Loucy (cell line): ENCODE results near the gene SCN7A.

Source experiments
- H2AFZ ChIP-seq: fragments of 200-600 bp; sonication (generic); 2 replicates; pipeline ENCODE4 v1.6.0; 2016; ENCODE audit warnings: antibody characterized with exemption, mild to moderate bottlenecking, low read length, moderate library complexity
- H3F3A ChIP-seq: fragments of 200-600 bp; 2 replicates; pipeline ENCODE4 v1.6.0; 2016; ENCODE audit warnings: antibody characterized with exemption, low read depth, mild to moderate bottlenecking
- H3K27me3 ChIP-seq: fragments of 200-600 bp; sonication (generic); 2 replicates; pipeline ENCODE4 v1.6.1; 2014; ENCODE audit warnings: low read length, mild to moderate bottlenecking; ENCODE audit not compliant: insufficient read depth, poor library complexity, severe bottlenecking
- H3K36me3 ChIP-seq: fragments of 200-600 bp; sonication (generic); 2 replicates; pipeline ENCODE4 v1.6.1; 2016; ENCODE audit warnings: low read length; ENCODE audit not compliant: insufficient read depth
- H3K4me1 ChIP-seq: fragments of 200-600 bp; sonication (generic); 2 replicates; pipeline ENCODE4 v1.5.1; 2014; ENCODE audit warnings: low read length, mild to moderate bottlenecking; ENCODE audit not compliant: insufficient read depth, poor library complexity, severe bottlenecking
- H3K4me2 ChIP-seq: fragments of 200-600 bp; sonication (generic); 2 replicates; pipeline ENCODE4 v1.6.0; 2014; ENCODE audit warnings: antibody characterized with exemption, low read length, low read depth, mild to moderate bottlenecking; ENCODE audit not compliant: poor library complexity, severe bottlenecking
- H3K4me3 ChIP-seq: fragments of 200-600 bp; sonication (generic); 2 replicates; pipeline ENCODE4 v1.5.1; 2014; ENCODE audit warnings: low read length, mild to moderate bottlenecking, mixed read lengths; ENCODE audit not compliant: poor library complexity, severe bottlenecking
- H3K79me2 ChIP-seq: fragments of 200-600 bp; sonication (generic); 2 replicates; pipeline ENCODE4 v1.6.1; 2014; ENCODE audit warnings: low read length; ENCODE audit not compliant: insufficient read depth
- H3K9ac ChIP-seq: fragments of 200-600 bp; sonication (generic); 2 replicates; pipeline ENCODE4 v1.6.0; 2014; ENCODE audit warnings: mild to moderate bottlenecking, low read depth, low read length, moderate library complexity; ENCODE audit not compliant: poor library complexity, severe bottlenecking
- H3K9me2 ChIP-seq: fragments of 200-600 bp; sonication (generic); replicated peaks from 2 replicates; pipeline ENCODE4 v1.6.1; 2016; ENCODE audit warnings: low read depth, low read length, mixed read lengths
- H3K9me3 ChIP-seq: fragments of 200-600 bp; sonication (generic); 2 replicates; pipeline ENCODE4 v1.6.1; 2014; ENCODE audit warnings: mild to moderate bottlenecking, antibody characterized with exemption, low read length, low read depth; ENCODE audit not compliant: insufficient read depth
- H4K20me1 ChIP-seq: fragments of 200-600 bp; sonication (generic); 2 replicates; pipeline ENCODE4 v1.6.0; 2014; ENCODE audit warnings: antibody characterized with exemption, low read length, mild to moderate bottlenecking; ENCODE audit not compliant: insufficient read depth, poor library complexity, severe bottlenecking
- EZH2phosphoT487 ChIP-seq: fragments of 200-600 bp; IDR thresholded peaks from 2 replicates; pipeline ENCODE4 v1.6.1; 2018; ENCODE audit warnings: antibody characterized with exemption, mild to moderate bottlenecking, moderate library complexity, borderline replicate concordance
- TF ChIP-seq, protein P1 (sequence below): fragments of 200-600 bp; sonication (generic); conservative IDR thresholded peaks from 2 replicates; pipeline ENCODE4 v1.5.1; 2014; ENCODE audit warnings: mild to moderate bottlenecking, antibody characterized with exemption, low read length

Gene SCN7A

DNA sequence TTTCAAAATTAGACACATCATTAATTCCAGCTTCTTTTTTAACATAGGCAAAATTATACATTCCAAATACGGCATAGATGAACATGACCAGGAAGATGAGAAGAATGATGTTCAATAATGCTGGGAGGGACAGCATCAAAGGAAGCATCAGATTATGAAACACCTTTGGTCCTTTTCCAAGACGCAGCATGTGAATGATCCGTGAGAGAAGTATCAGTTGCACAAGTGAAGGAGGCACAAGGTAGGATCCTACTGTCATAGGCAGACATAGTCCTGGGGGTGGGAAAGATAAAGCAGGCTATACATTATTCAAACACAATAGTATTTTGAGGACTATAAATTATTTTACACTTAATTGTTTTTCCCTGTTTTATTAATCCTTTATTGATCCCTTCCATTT lies 87.7 kb downstream of the SCN7A start:
- H3K4me1 ChIP-seq: no peaks in the 10 kb centered on the region
- H3K4me3 ChIP-seq: no peak overlapping the region
- H3K36me3 ChIP-seq: no peaks in the 10 kb centered on the region
- no peaks in the 10 kb centered on the region for H3K27me3 ChIP-seq
- H3F3A ChIP-seq: no peaks in the 10 kb centered on the region
- no peaks in the 10 kb centered on the region for H4K20me1 ChIP-seq
- H3K9me2 ChIP-seq: no peaks in the 10 kb centered on the region
- no peak for TF ChIP-seq EZH2phosphoT487
- TF ChIP-seq, protein P1, sequence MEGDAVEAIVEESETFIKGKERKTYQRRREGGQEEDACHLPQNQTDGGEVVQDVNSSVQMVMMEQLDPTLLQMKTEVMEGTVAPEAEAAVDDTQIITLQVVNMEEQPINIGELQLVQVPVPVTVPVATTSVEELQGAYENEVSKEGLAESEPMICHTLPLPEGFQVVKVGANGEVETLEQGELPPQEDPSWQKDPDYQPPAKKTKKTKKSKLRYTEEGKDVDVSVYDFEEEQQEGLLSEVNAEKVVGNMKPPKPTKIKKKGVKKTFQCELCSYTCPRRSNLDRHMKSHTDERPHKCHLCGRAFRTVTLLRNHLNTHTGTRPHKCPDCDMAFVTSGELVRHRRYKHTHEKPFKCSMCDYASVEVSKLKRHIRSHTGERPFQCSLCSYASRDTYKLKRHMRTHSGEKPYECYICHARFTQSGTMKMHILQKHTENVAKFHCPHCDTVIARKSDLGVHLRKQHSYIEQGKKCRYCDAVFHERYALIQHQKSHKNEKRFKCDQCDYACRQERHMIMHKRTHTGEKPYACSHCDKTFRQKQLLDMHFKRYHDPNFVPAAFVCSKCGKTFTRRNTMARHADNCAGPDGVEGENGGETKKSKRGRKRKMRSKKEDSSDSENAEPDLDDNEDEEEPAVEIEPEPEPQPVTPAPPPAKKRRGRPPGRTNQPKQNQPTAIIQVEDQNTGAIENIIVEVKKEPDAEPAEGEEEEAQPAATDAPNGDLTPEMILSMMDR: no peak
- no peaks in the 10 kb centered on the region for H3K9me3 ChIP-seq
- H3K79me2 ChIP-seq: no peaks in the 10 kb centered on the region
- H3K9ac ChIP-seq: no peak overlapping the region
- H3K4me2 ChIP-seq: no peak overlapping the region
- H2AFZ ChIP-seq: no peak overlapping the region

DNA sequence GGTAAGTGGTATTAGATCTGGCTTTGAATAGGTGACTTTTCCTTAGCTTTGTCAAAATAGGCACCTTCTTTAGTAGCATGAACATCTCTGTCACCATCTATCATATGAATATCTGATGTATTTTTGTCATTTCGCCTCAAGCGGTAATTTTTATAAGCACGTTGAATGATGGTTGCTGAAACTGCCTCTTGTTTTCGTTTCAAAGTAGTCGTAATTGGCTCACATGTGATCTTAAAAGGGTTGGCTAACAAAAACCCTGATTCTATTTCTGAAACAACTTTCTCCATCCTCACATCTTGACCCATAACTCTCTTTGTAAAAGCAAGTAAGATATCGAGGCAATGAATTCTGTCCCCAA lies 88.5 kb downstream of the SCN7A start:
- H3K9me2 ChIP-seq: no peaks in the 10 kb centered on the region
- H3K4me1 ChIP-seq: no peaks in the 10 kb centered on the region
- TF ChIP-seq, protein P1: no peak
- no peak for TF ChIP-seq EZH2phosphoT487
- H2AFZ ChIP-seq: no peak overlapping the region
- H3K79me2 ChIP-seq: no peaks in the 10 kb centered on the region
- H3F3A ChIP-seq: no peaks in the 10 kb centered on the region
- no peak overlapping the region for H3K4me2 ChIP-seq
- H4K20me1 ChIP-seq: no peaks in the 10 kb centered on the region
- no peaks in the 10 kb centered on the region for H3K36me3 ChIP-seq
- H3K9ac ChIP-seq: no peak overlapping the region
- no peaks in the 10 kb centered on the region for H3K27me3 ChIP-seq
- no peak overlapping the region for H3K4me3 ChIP-seq
- H3K9me3 ChIP-seq: no peaks in the 10 kb centered on the region

DNA sequence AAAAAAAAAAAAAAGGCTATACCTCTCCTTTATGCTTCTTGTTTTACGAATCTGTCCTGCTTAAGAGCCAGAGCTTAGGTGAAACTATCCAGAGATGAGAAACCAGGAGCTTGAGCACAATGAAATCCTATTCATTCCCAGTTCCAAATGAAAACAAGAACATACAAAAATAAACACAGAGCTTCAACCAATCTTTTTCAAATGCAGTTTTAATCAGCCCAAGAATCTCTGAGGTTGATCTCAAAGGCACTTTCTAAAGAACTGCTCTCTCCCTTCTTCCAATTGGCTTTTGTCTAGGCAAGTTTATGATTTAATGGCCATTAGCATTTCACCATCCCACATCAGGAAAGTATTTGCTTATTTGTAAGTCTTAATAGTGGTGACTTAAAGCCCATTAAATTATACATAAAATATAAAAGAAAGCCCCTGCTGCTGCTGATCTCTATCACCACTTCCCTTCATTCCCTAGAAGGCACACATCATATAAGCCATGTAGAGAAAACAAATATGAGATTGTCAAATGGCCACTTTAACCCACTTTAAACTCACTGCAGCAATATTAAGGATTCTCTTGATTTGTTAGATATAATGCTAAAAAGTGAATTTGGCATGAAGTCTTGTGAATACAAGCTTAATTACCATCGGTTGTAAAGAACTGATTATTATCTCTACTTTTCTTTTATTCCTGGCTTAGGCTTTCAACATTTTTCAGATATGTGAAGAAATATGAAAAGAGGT lies 89.0 kb downstream of the SCN7A start:
- no peak overlapping the region for H3K4me3 ChIP-seq
- H3K79me2 ChIP-seq: no peaks in the 10 kb centered on the region
- H2AFZ ChIP-seq: no peak overlapping the region
- no peaks in the 10 kb centered on the region for H3K36me3 ChIP-seq
- no peak overlapping the region for H3K4me2 ChIP-seq
- H3K27me3 ChIP-seq: no peaks in the 10 kb centered on the region
- no peak overlapping the region for H3K9ac ChIP-seq
- H4K20me1 ChIP-seq: no peaks in the 10 kb centered on the region
- H3K9me3 ChIP-seq: no peaks in the 10 kb centered on the region
- no peaks in the 10 kb centered on the region for H3F3A ChIP-seq
- TF ChIP-seq, protein P1: no peak
- TF ChIP-seq EZH2phosphoT487: no peak
- H3K4me1 ChIP-seq: no peaks in the 10 kb centered on the region
- H3K9me2 ChIP-seq: no peaks in the 10 kb centered on the region
